ENCODE data around the gene RFC2.

DNA sequence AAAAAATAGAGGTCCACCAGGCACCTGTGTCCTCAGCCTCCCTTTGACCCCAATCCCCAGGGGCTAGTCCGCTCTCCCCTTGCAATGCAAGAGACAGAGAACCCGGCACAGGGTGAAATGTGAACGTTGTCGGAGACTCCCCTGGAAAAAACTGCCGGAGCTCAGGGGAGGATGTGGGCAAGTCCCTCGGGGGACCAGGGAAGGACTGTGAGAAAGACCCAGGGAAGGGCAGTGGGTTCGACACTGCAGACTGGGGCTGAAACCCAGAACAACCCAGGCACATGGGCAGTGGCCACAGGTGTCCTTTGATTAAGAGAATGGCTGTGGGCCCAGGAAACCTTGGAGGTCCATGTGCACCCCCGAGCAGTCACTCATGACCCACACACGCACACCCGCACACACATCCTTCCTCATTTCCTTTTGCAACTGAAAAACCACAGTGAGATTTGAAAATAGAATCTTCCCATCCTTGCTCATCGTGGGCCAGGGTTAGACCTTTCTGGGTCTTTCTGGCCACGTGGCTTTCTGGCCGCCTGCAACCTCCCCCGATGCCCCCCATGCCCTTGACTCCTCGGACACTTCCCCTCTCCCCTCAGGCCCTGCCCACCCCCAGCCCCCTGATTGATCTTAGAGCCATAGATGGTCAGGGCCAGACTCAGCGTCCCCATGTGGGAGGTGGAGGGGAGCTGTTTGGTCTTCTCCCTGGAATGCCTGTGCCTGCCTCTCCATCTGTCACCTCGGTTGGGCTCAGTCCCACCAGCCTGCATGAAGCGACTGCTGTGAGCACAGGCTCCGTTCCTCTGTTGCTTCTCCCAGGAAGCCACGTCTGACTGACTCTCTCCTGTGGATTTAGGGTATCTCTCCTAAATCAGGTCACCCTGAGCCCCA, 36.5 kb downstream of the RFC2 start:
- TF ChIP-seq, protein P1, sequence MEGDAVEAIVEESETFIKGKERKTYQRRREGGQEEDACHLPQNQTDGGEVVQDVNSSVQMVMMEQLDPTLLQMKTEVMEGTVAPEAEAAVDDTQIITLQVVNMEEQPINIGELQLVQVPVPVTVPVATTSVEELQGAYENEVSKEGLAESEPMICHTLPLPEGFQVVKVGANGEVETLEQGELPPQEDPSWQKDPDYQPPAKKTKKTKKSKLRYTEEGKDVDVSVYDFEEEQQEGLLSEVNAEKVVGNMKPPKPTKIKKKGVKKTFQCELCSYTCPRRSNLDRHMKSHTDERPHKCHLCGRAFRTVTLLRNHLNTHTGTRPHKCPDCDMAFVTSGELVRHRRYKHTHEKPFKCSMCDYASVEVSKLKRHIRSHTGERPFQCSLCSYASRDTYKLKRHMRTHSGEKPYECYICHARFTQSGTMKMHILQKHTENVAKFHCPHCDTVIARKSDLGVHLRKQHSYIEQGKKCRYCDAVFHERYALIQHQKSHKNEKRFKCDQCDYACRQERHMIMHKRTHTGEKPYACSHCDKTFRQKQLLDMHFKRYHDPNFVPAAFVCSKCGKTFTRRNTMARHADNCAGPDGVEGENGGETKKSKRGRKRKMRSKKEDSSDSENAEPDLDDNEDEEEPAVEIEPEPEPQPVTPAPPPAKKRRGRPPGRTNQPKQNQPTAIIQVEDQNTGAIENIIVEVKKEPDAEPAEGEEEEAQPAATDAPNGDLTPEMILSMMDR (IDR thresholded peaks at IDR 0.05): no peak
- no peak for TF ChIP-seq POLR2A (IDR thresholded peaks at IDR 0.05)
